Measurements from ENCODE around the gene KRTAP4-9. TPM values are rescaled to one million over a fixed set of nuclear protein-coding genes. Genes with fewer than 3 reads are reported as not detected.

KRTAP4-9 gene
- not detected in 2 replicates for total RNA-seq

GRCh38 chr17:41105347-41105746, at the start of gene KRTAP4-9:
TSS of gene KRTAP4-9 (plus strand) at chr17:41105389. CDS start at chr17:41105389, 0 bp downstream.

GRCh38 chr17:41060052-41060604, 45.1 kb upstream of the KRTAP4-9 start, which contains the start of gene KRTAP2-3:
TSS of gene KRTAP2-3 (minus strand) at chr17:41060114. CDS start at chr17:41060050, 64 bp downstream.

DNA sequence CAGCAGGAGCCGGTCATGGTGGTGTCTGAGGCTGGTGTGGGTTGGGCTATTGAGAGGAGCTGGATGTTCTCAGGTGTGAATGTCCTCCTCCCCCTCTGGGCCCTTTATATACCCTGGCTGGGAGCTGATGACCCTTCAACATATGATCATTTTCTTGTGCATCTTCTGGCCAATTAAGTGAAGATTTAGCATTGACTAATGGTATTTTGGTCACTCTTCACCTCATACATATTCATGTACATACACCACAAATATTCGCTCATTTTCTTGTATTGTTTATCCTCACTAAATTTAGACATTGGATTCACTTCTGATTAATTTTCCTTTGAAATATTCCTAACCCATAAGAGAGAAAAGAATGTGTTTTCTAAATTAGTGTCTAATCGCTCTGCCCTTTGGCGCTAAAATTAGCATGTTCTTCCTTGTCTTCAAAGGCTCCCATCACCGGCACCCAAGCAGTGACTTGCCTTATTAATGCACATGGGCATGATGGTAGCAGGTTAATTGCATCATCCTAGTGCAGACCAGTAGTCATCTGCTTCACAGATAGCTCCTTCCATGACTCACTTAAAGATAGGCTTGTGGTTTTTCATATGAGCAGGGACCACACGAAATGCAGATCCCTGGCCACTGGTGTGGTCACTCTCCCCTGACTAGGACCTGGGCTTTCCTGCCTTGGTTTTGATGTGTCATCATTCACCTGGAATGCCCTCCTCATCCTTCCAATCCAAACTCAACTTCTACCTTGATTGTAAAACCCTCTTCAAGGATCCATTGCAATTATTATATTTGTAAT, 39.2 kb upstream of the KRTAP4-9 start, which contains the start of gene KRTAP2-4:
TSS of gene KRTAP2-4 (minus strand) at position 51 of the 796 bp plus-strand sequence. CDS start at position 17, 34 bp downstream.

DNA sequence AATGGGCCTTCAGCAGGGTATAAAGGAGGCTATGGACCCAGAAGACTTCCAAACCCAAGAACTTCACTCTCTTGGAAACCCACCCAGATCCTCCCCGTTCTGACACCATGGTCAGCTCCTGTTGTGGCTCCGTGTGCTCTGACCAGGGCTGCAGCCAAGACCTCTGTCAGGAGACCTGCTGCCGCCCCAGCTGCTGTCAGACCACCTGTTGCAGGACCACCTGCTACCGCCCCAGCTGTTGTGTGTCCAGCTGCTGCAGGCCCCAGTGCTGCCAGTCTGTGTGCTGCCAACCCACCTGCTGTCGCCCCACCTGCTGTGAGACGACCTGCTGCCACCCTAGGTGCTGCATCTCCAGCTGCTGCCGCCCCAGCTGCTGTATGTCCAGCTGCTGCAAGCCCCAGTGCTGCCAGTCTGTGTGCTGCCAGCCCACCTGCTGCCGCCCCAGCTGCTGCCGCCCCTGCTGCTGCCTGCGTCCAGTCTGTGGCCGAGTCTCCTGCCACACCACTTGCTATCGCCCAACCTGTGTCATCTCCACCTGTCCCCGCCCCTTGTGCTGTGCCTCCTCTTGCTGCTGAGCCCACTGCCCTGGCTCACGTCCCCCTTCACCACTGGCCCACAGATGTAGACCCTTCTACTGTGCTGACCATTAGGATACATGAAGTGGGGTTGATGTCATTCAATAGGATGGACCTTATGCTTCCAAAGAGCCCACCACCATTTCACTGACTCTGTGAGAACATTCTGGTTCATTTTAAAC, 20.9 kb upstream of the KRTAP4-9 start, which contains the start of gene KRTAP4-7:
TSS of gene KRTAP4-7 (plus strand) at position 51 of the 757 bp plus-strand sequence. CDS start at position 108, 57 bp downstream.

GRCh38 chr17:41098042-41098441, 7.1 kb upstream of the KRTAP4-9 start, which contains the start of gene KRTAP4-8:
TSS of gene KRTAP4-8 (minus strand) at chr17:41098142. CDS start at chr17:41098084, 58 bp downstream.

DNA sequence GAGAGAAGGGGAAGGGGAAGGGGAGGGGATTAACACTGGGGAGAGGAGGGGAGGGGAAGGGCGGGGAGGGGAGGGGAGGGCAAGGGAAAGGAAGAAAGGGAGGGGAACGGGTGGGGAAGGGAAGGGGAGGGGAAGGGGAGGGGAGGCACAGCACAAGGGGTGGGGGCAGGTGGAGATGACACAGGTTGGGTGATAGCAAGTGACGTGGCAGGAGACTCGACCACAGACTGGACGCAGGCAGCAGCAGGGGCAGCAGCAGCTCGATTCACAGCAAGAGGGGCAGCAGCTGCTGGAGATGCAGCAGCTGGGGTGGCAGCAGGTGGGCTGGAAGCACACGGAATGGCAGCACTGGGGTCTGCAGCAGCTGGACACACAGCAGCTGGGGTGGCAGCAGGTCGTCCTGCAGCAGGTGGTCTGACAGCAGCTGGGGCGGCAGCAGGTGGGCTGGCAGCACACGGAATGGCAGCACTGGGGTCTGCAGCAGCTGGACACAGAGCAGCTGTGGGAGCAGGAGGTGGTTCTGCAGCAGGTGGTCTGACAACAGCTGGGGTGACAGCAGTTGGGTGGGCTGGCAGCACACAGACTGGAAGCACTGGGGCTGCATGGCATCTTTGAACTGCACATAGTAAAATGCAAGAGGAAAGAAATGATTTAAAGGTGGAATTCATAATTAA, 3.5 kb upstream of the KRTAP4-9 start, which contains the start of gene KRTAP4-16:
TSS of gene KRTAP4-16 (minus strand) at position 624 of the 674 bp plus-strand sequence. CDS start at position 624, 0 bp downstream.

GRCh38 chr17:41117846-41118386, 12.7 kb downstream of the KRTAP4-9 start, which contains the start of gene KRTAP4-11:
TSS of gene KRTAP4-11 (minus strand) at chr17:41118373. CDS start at chr17:41118315, 58 bp downstream.

GRCh38 chr17:41123991-41124371, 18.8 kb downstream of the KRTAP4-9 start, which contains the start of gene KRTAP4-12:
TSS of gene KRTAP4-12 (minus strand) at chr17:41124182. CDS start at chr17:41124122, 60 bp downstream.

DNA sequence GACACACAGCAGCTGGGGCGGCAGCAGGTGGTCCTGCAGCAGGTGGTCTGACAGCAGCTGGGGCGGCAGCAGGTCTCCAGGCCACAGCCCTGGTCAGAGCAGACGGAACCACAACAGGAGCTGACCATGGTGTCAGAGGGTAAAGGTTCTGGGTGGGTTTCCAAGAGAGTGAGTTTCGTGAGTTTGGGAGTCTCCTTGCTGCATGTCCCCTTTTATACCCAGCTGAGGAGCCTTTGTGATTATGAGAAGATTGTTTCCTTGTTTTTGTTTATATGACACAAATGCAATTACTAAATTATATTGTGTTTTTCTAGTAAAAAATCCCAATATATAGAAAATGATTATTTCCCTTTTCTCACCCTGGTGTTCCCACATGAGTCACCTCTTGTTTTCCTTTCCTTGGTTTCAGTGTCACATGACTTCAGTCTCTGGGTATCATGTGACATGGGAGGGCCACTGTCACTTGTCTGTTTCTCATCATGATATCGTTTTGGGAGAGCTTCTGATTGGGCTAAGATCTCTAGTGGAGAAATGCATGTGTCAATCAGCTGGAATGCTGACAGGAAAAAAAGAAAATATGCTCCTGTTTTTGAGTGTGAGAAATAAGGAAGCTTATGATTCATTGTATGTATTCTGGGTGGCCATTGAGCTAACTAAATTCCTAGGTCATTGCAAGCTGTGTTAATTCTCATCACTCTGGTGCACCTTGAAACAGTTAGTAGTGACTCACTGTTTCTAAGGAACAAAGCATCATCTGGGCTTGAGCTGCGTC, 35.4 kb downstream of the KRTAP4-9 start, which contains the start of gene KRTAP4-6:
TSS of gene KRTAP4-6 (minus strand) at position 185 of the 772 bp plus-strand sequence. CDS start at position 128, 57 bp downstream.

DNA sequence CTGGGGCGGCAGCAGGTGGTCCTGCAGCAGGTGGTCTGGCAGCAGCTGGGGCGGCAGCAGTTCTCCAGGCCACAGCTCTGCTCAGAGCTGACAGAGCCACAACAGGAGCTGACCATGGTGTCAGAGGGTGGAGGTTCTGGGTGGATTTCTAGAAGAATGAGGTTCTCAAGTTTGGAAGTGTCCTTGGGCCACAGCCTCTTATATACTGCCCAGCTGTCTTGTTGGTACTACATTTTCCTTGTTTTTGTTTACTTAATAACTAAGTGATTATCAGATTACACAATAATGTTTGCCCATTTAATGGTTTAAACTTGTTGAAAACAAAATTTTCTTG, 44.4 kb downstream of the KRTAP4-9 start, which contains the start of gene KRTAP4-5:
TSS of gene KRTAP4-5 (minus strand) at position 174 of the 334 bp plus-strand sequence. CDS start at position 116, 58 bp downstream.

Other genes starting within 250 kb of the KRTAP4-9 start
- gene KRT12, start 238.2 kb upstream of the KRTAP4-9 start, total RNA-seq, result not detected in 2 replicates
- gene KRT20, start 220.1 kb upstream of the KRTAP4-9 start, total RNA-seq, result not detected in 2 replicates
- 0.17 and 0.87 TPM in 2 replicates for gene KRT23, start 167.7 kb upstream of the KRTAP4-9 start, total RNA-seq
- gene KRT39, start 138.4 kb upstream of the KRTAP4-9 start, total RNA-seq, result not detected in 2 replicates
- gene KRT40, start 121.1 kb upstream of the KRTAP4-9 start, total RNA-seq, result not detected in 2 replicates
- not detected in 2 replicates for gene KRTAP3-3, start 111.2 kb upstream of the KRTAP4-9 start, total RNA-seq
- not detected in 2 replicates for gene KRTAP3-2, start 105.5 kb upstream of the KRTAP4-9 start, total RNA-seq
- gene KRTAP3-1, start 96.3 kb upstream of the KRTAP4-9 start, total RNA-seq, result not detected in 2 replicates
- gene KRTAP1-5, start 78.2 kb upstream of the KRTAP4-9 start, total RNA-seq, result 2.2 TPM in 1 of 2 replicates, not detected in the other
- not detected in 2 replicates for gene KRTAP1-4, start 75.2 kb upstream of the KRTAP4-9 start, total RNA-seq
- gene KRTAP1-3, start 70.5 kb upstream of the KRTAP4-9 start, total RNA-seq, result not detected in 2 replicates
- gene KRTAP1-1, start 63.9 kb upstream of the KRTAP4-9 start, total RNA-seq, result not detected in 2 replicates
- not detected in 2 replicates for gene KRTAP2-1, start 58.1 kb upstream of the KRTAP4-9 start, total RNA-seq
- not detected in 2 replicates for gene KRTAP2-2, start 50.2 kb upstream of the KRTAP4-9 start, total RNA-seq
- not detected in 2 replicates for gene KRTAP2-3, start 45.3 kb upstream of the KRTAP4-9 start, total RNA-seq
- gene KRTAP2-4, start 39.5 kb upstream of the KRTAP4-9 start, total RNA-seq, result not detected in 2 replicates
- not detected in 2 replicates for gene KRTAP4-7, start 21.2 kb upstream of the KRTAP4-9 start, total RNA-seq
- not detected in 2 replicates for gene KRTAP4-8, start 7.2 kb upstream of the KRTAP4-9 start, total RNA-seq
- not detected in 2 replicates for gene KRTAP4-16, start 3.2 kb upstream of the KRTAP4-9 start, total RNA-seq
- gene KRTAP4-11, start 13.0 kb downstream of the KRTAP4-9 start, total RNA-seq, result not detected in 2 replicates
- not detected in 2 replicates for gene KRTAP4-12, start 18.8 kb downstream of the KRTAP4-9 start, total RNA-seq
- not detected in 2 replicates for gene KRTAP4-6, start 35.2 kb downstream of the KRTAP4-9 start, total RNA-seq
- gene KRTAP4-5, start 44.4 kb downstream of the KRTAP4-9 start, total RNA-seq, result not detected in 2 replicates
- gene KRTAP4-4, start 55.4 kb downstream of the KRTAP4-9 start, total RNA-seq, result not detected in 2 replicates
- gene KRTAP4-3, start 62.8 kb downstream of the KRTAP4-9 start, total RNA-seq, result not detected in 2 replicates
- gene KRTAP4-2, start 72.8 kb downstream of the KRTAP4-9 start, total RNA-seq, result not detected in 2 replicates
- gene KRTAP4-1, start 79.5 kb downstream of the KRTAP4-9 start, total RNA-seq, result not detected in 2 replicates
- not detected in 2 replicates for gene KRTAP9-1, start 84.5 kb downstream of the KRTAP4-9 start, total RNA-seq
- not detected in 2 replicates for gene KRTAP9-2, start 121.3 kb downstream of the KRTAP4-9 start, total RNA-seq
- gene KRTAP9-3, start 127.1 kb downstream of the KRTAP4-9 start, total RNA-seq, result not detected in 2 replicates
- not detected in 2 replicates for gene KRTAP9-8, start 132.6 kb downstream of the KRTAP4-9 start, total RNA-seq
- not detected in 2 replicates for gene KRTAP9-4, start 144.3 kb downstream of the KRTAP4-9 start, total RNA-seq
- not detected in 2 replicates for gene KRTAP9-9, start 150.0 kb downstream of the KRTAP4-9 start, total RNA-seq
- gene KRTAP9-6, start 160.0 kb downstream of the KRTAP4-9 start, total RNA-seq, result not detected in 2 replicates
- gene KRTAP9-7, start 170.3 kb downstream of the KRTAP4-9 start, total RNA-seq, result not detected in 2 replicates
- not detected in 2 replicates for gene KRTAP29-1, start 197.5 kb downstream of the KRTAP4-9 start, total RNA-seq
- not detected in 2 replicates for gene KRTAP16-1, start 203.9 kb downstream of the KRTAP4-9 start, total RNA-seq
- not detected in 2 replicates for gene KRTAP17-1, start 210.3 kb downstream of the KRTAP4-9 start, total RNA-seq
- gene KRT33A, start 245.4 kb downstream of the KRTAP4-9 start, total RNA-seq, result not detected in 2 replicates

Measured in smooth muscle cell of trachea (primary cell).